ENCODE data around the gene ZNF433.
"Not testable (repeated sequence)": the region's sequence is repeated elsewhere in the genome, so short reads cannot be mapped to it uniquely, and the experiment has no call there.

Gene ZNF433

DNA sequence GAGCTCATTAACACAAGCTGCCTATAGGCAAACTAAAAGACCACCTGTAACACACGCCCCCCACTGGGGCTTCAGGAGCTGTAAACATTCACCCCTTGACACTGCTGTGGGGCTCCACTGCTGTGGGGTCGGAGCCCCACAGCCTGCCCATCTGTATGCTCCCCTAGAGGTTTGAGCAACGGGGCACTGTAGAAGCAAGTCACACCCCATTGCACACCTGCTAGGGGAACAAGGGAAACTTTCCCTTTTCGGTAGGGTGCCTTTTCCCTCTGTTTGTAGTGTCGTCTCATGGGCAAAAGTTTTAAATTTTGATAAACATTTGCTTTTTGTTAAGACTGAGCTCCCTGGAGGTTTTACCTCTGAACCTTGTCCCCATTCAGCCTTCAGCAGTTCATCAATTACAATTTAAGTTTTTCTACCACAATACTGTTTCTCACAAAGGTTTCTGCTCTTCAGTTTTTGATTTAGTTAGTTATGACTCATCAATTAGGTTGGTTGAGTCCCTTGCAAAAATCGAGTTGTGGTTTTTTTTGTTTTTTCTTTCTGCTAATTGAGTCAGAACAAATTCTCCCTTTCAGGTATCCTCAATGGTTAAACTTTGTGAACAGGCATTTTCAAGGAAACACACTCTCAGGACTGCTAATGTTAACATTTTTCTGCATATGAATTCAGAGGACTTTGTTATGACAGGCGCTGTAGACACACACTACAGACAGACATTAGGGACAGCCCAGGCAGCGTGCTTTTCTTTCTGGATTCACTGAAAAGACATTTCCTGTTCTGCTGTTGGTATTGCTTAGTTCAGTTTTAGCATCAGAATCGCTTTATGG, 35.1 kb downstream of the ZNF433 start:
- no peak overlapping the region for H3K4me2 ChIP-seq (ENCODE audit: low read length)

GRCh38 chr19:11995174-11995573, 40.3 kb downstream of the ZNF433 start:
- peaks cover 78% of the 10 kb centered on the region for H3K36me3 ChIP-seq (ENCODE audit: insufficient read depth, low read length)
- no peaks in the 10 kb centered on the region for H3K9me2 ChIP-seq (ENCODE audit: low read depth, low read length)
- no peak overlapping the region for H3K27ac ChIP-seq (ENCODE audit: low read depth, low read length, poor library complexity, severe bottlenecking)
- H2AFZ ChIP-seq (ENCODE audit: low read length) = no peak overlapping the region
- H3K27me3 ChIP-seq (ENCODE audit: insufficient read depth, low read length) = no peaks in the 10 kb centered on the region
- TF ChIP-seq EZH2 (IDR thresholded peaks at IDR 0.05; ENCODE audit: borderline replicate concordance, low read length) = no peak
- TF ChIP-seq, protein P1, sequence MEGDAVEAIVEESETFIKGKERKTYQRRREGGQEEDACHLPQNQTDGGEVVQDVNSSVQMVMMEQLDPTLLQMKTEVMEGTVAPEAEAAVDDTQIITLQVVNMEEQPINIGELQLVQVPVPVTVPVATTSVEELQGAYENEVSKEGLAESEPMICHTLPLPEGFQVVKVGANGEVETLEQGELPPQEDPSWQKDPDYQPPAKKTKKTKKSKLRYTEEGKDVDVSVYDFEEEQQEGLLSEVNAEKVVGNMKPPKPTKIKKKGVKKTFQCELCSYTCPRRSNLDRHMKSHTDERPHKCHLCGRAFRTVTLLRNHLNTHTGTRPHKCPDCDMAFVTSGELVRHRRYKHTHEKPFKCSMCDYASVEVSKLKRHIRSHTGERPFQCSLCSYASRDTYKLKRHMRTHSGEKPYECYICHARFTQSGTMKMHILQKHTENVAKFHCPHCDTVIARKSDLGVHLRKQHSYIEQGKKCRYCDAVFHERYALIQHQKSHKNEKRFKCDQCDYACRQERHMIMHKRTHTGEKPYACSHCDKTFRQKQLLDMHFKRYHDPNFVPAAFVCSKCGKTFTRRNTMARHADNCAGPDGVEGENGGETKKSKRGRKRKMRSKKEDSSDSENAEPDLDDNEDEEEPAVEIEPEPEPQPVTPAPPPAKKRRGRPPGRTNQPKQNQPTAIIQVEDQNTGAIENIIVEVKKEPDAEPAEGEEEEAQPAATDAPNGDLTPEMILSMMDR (IDR thresholded peaks at IDR 0.05; ENCODE audit: low read length) = no peak
- H3K4me1 ChIP-seq (ENCODE audit: insufficient read depth, low read length, severe bottlenecking) = no peaks in the 10 kb centered on the region
- no peak overlapping the region for H3K4me3 ChIP-seq (ENCODE audit: low read depth, low read length, poor library complexity, severe bottlenecking)
- H3K4me2 ChIP-seq (ENCODE audit: low read length) = no peak overlapping the region
- peaks cover 24% of the 10 kb centered on the region for H3K9me3 ChIP-seq (ENCODE audit: low read length)
- no peaks in the 10 kb centered on the region for H4K20me1 ChIP-seq (ENCODE audit: insufficient read depth, low read length)
- no peak overlapping the region for H3K9ac ChIP-seq (ENCODE audit: low read length)
- H3K79me2 ChIP-seq (ENCODE audit: insufficient read depth, low read length) = peaks cover 24% of the 10 kb centered on the region
- H3F3A ChIP-seq (ENCODE audit: insufficient read depth, low read length) = no peaks in the 10 kb centered on the region

More for the DNA sequence above, 35.1 kb downstream of the ZNF433 start:
- H3K4me1 ChIP-seq (ENCODE audit: insufficient read depth, low read length, severe bottlenecking) = no peaks in the 10 kb centered on the region
- no peaks in the 10 kb centered on the region for H4K20me1 ChIP-seq (ENCODE audit: insufficient read depth, low read length)
- no peaks in the 10 kb centered on the region for H3F3A ChIP-seq (ENCODE audit: insufficient read depth, low read length)
- TF ChIP-seq, protein P1 (IDR thresholded peaks at IDR 0.05; ENCODE audit: low read length) = no peak
- no peak for TF ChIP-seq EZH2 (IDR thresholded peaks at IDR 0.05; ENCODE audit: borderline replicate concordance, low read length)
- H3K9me3 ChIP-seq (ENCODE audit: low read length) = peaks cover 19% of the 10 kb centered on the region; the same call in 1 of the 2 replicates
- no peaks in the 10 kb centered on the region for H3K27me3 ChIP-seq (ENCODE audit: insufficient read depth, low read length)
- H3K9ac ChIP-seq (ENCODE audit: low read length) = no peak overlapping the region
- H3K79me2 ChIP-seq (ENCODE audit: insufficient read depth, low read length) = peaks cover under 1% of the 10 kb centered on the region; the same call in 1 of the 2 replicates
- H2AFZ ChIP-seq (ENCODE audit: low read length) = no peak overlapping the region
- no peak overlapping the region for H3K27ac ChIP-seq (ENCODE audit: low read depth, low read length, poor library complexity, severe bottlenecking)
- peaks cover 74% of the 10 kb centered on the region for H3K36me3 ChIP-seq (ENCODE audit: insufficient read depth, low read length)
- H3K9me2 ChIP-seq (ENCODE audit: low read depth, low read length) = no peaks in the 10 kb centered on the region
- H3K4me3 ChIP-seq (ENCODE audit: low read depth, low read length, poor library complexity, severe bottlenecking) = no peak overlapping the region

DNA sequence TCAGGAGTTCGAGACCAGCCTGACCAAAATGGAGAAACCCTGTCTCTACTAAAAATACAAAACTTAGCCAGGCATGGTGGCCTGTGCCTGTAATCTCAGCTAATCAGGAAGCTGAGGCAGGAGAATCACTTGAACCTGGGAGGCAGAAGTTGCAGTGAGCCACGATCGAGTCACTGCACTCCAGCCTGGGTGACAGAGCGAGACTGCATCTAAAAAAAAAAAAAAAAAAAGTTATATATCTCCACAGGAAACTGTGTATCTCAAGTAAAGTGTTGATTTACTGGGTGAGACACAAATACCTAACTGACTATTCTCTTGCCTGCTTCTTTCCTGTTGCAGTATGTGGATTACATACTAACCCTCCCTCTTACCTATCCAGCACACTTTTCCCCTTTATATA, 43.6 kb downstream of the ZNF433 start:
- not testable (repeated sequence) for H3K27me3 ChIP-seq (ENCODE audit: insufficient read depth, low read length); H3K27ac ChIP-seq (ENCODE audit: low read depth, low read length, poor library complexity, severe bottlenecking); H3K4me1 ChIP-seq (ENCODE audit: insufficient read depth, low read length, severe bottlenecking); H3K9ac ChIP-seq (ENCODE audit: low read length); H2AFZ ChIP-seq (ENCODE audit: low read length); H3F3A ChIP-seq (ENCODE audit: insufficient read depth, low read length); H3K9me2 ChIP-seq (ENCODE audit: low read depth, low read length); H3K4me2 ChIP-seq (ENCODE audit: low read length); H3K4me3 ChIP-seq (ENCODE audit: low read depth, low read length, poor library complexity, severe bottlenecking); H4K20me1 ChIP-seq (ENCODE audit: insufficient read depth, low read length)
- H3K36me3 ChIP-seq (ENCODE audit: insufficient read depth, low read length) = peaks cover 57% of the 10 kb centered on the region
- H3K9me3 ChIP-seq (ENCODE audit: low read length) = peaks cover 17% of the 10 kb centered on the region
- H3K79me2 ChIP-seq (ENCODE audit: insufficient read depth, low read length) = peaks cover 34% of the 10 kb centered on the region

- Histone ChIP-seq H3K4me1 (ENCODE audit: insufficient read depth, low read length, severe bottlenecking) (peaks cover 6% of the 10 kb centered on the region), H4K20me1 (ENCODE audit: insufficient read depth, low read length) (no peaks in the 10 kb centered on the region), H3K36me3 (ENCODE audit: insufficient read depth, low read length) (peaks cover 38% of the 10 kb centered on the region), H3K79me2 (ENCODE audit: insufficient read depth, low read length) (peaks cover 27% of the 10 kb centered on the region), H3K4me2 (ENCODE audit: low read length) (peak overlapping the region; percentile 87), H3K9ac (ENCODE audit: low read length) (no peak overlapping the region), H3K27me3 (ENCODE audit: insufficient read depth, low read length) (no peaks in the 10 kb centered on the region), H3K27ac (ENCODE audit: low read depth, low read length, poor library complexity, severe bottlenecking) (no peak overlapping the region), H3K4me3 (ENCODE audit: low read depth, low read length, poor library complexity, severe bottlenecking) (peak overlapping the region; percentile 97), H3F3A (ENCODE audit: insufficient read depth, low read length) (no peaks in the 10 kb centered on the region), H2AFZ (ENCODE audit: low read length) (no peak overlapping the region), H3K9me2 (ENCODE audit: low read depth, low read length) (no peaks in the 10 kb centered on the region), H3K9me3 (ENCODE audit: low read length) (peaks cover 6% of the 10 kb centered on the region; the same call in 1 of the 2 replicates)
- no peak for TF ChIP-seq EZH2 (IDR thresholded peaks at IDR 0.05; ENCODE audit: borderline replicate concordance, low read length)
- TF ChIP-seq, protein P1 (IDR thresholded peaks at IDR 0.05; ENCODE audit: low read length) = no peak
Observed at GRCh38 chr19:11989112-11989456, 46.4 kb downstream of the ZNF433 start.

Measured in OCI-LY1 (cell line).